GM23248 (cell line): ENCODE data around the gene CARD8.

Experiments
- EZH2 ChIP-seq: fragments of 200-600 bp; sonication (generic); IDR thresholded peaks from 2 replicates; pipeline ENCODE4 v1.6.1; 2018; ENCODE audit warnings: antibody characterized with exemption, mild to moderate bottlenecking; ENCODE audit not compliant: insufficient read depth, poor library complexity, severe bottlenecking
- EZH2phosphoT487 ChIP-seq: fragments of 200-600 bp; sonication (generic); IDR thresholded peaks from 2 replicates; pipeline ENCODE4 v1.6.1; 2018; ENCODE audit warnings: antibody characterized with exemption, moderate library complexity, mild to moderate bottlenecking, low read depth; ENCODE audit not compliant: insufficient read depth

GRCh38 chr19:48296963-48297734, 41.4 kb upstream of the CARD8 start:
- TF ChIP-seq EZH2phosphoT487 (no peak), EZH2 (no peak)
